ENCODE measurements around the gene CHMP2A. TPM values are rescaled to one million over a fixed set of nuclear protein-coding genes. Genes with fewer than 3 reads are reported as not detected.
A peak's percentile ranks its signal among the peaks of the same experiment; 100 is the strongest.

The CHMP2A gene
- total RNA-seq, 2 experiments from 2014 or later = 88.3 to 90.0 TPM

GRCh38 chr19:58562122-58563033 lies 7.5 kb upstream of the CHMP2A start:
- peak overlapping the region; percentile 98 for H3K4me3 Mint-ChIP-seq
- H3K27ac Mint-ChIP-seq = peak overlapping the region; percentile 99
- POLR2A ChIA-PET = interaction anchor here (1.3 to 5.1 kb wide), 9 partner anchors 9 to 45 kb away, joined by 4 to 35 read pairs (median 15); partner anchors contain the start of genes CHMP2A, MZF1, TRIM28 and ZBTB45
- H3K4me1 Mint-ChIP-seq (ENCODE audit: low read depth) = peaks cover 33% of the 10 kb centered on the region
- no peak for TF ChIP-seq CTCF (IDR thresholded peaks at IDR 0.05)
- no peaks in the 10 kb centered on the region for H3K9me3 Mint-ChIP-seq
- H3K27me3 Mint-ChIP-seq = no peaks in the 10 kb centered on the region
- CTCF ChIA-PET = interaction anchor here (0.7 to 2.7 kb wide), 7 partner anchors 9 to 49 kb away, joined by 3 to 8 read pairs (median 5); partner anchors contain the start of gene ZBTB45
- ATAC-seq (no peak), DNase-seq (peak; percentile 53)
- intact Hi-C loops (cut with micrococcal nuclease) = no loop called here
- peaks cover 30% of the 10 kb centered on the region for H3K36me3 Mint-ChIP-seq (ENCODE audit: low read depth)

GRCh38 chr19:58561373-58562121 lies 6.6 kb upstream of the CHMP2A start:
- intact Hi-C loops (cut with micrococcal nuclease) = no loop called here
- Mint-ChIP-seq H3K4me1 (ENCODE audit: low read depth) (peaks cover 41% of the 10 kb centered on the region), H3K27me3 (no peaks in the 10 kb centered on the region), H3K27ac (peak overlapping the region; percentile 99), H3K9me3 (no peaks in the 10 kb centered on the region), H3K4me3 (peak overlapping the region; percentile 98), H3K36me3 (ENCODE audit: low read depth) (peaks cover 37% of the 10 kb centered on the region)
- DNase-seq = no peak
- ChIA-PET CTCF (interaction anchor here (1.3 to 2.3 kb wide), 4 partner anchors 10 to 42 kb away, joined by 4 to 10 read pairs (median 6); partner anchors contain the start of gene ZBTB45), POLR2A (interaction anchor here (0.8 to 5.1 kb wide), 9 partner anchors 9 to 55 kb away, joined by 3 to 35 read pairs (median 15); partner anchors contain the start of genes CHMP2A, MZF1, TRIM28 and ZBTB45)
- no peak for ATAC-seq
- TF ChIP-seq CTCF (IDR thresholded peaks at IDR 0.05) = no peak

GRCh38 chr19:58560921-58561320 lies 6.0 kb upstream of the CHMP2A start:
- no peak for ATAC-seq
- H3K4me1 Mint-ChIP-seq (ENCODE audit: low read depth) = peaks cover 47% of the 10 kb centered on the region
- peak overlapping the region; percentile 99 for H3K27ac Mint-ChIP-seq
- H3K9me3 Mint-ChIP-seq = no peaks in the 10 kb centered on the region
- TF ChIP-seq CTCF (IDR thresholded peaks at IDR 0.05) = no peak
- H3K27me3 Mint-ChIP-seq = no peaks in the 10 kb centered on the region
- ChIA-PET CTCF (interaction anchor here (1.5 to 1.6 kb wide), 2 partner anchors 20 to 41 kb away, joined by 8 to 10 read pairs; partner anchors contain the start of gene ZBTB45), POLR2A (interaction anchor here (0.8 to 5.1 kb wide), 8 partner anchors 8 to 55 kb away, joined by 3 to 35 read pairs (median 16); partner anchors contain the start of genes CHMP2A, MZF1, TRIM28 and ZBTB45)
- peaks cover 41% of the 10 kb centered on the region for H3K36me3 Mint-ChIP-seq (ENCODE audit: low read depth)
- intact Hi-C loops (cut with micrococcal nuclease) = no loop called here
- H3K4me3 Mint-ChIP-seq = peak overlapping the region; percentile 98
- no peak for DNase-seq

- Mint-ChIP-seq H3K27ac (peak overlapping the region; percentile 99), H3K27me3 (no peaks in the 10 kb centered on the region), H3K4me3 (peak overlapping the region; percentile 98), H3K36me3 (ENCODE audit: low read depth) (peaks cover 45% of the 10 kb centered on the region), H3K9me3 (no peaks in the 10 kb centered on the region), H3K4me1 (ENCODE audit: low read depth) (peaks cover 50% of the 10 kb centered on the region)
- no peak for TF ChIP-seq CTCF (IDR thresholded peaks at IDR 0.05)
- CTCF ChIA-PET = interaction anchor here (1.0 to 1.8 kb wide), 3 partner anchors 15 to 41 kb away, joined by 6 to 10 read pairs (median 7); partner anchors contain the start of gene ZBTB45
- POLR2A ChIA-PET = interaction anchor here (0.8 to 5.1 kb wide), 12 partner anchors 7 to 54 kb away, joined by 3 to 39 read pairs (median 14); partner anchors contain the start of genes CHMP2A, MZF1, TRIM28 and ZBTB45
- DNase-seq (no peak), ATAC-seq (no peak)
- intact Hi-C loops (cut with micrococcal nuclease) = no loop called here
Measured at GRCh38 chr19:58560007-58560887, 5.3 kb upstream of the CHMP2A start.

All from activated CD8-positive, alpha-beta T cell treated with anti-CD3 and anti-CD28 coated beads for 36 hours (primary cell).